ENCODE results near the gene SREBF1. TPM values are rescaled to one million over a fixed set of nuclear protein-coding genes. Genes with fewer than 3 reads are reported as not detected.

SREBF1 gene
- total RNA-seq, 1 experiment from 2014 or later = 104 TPM

DNA sequence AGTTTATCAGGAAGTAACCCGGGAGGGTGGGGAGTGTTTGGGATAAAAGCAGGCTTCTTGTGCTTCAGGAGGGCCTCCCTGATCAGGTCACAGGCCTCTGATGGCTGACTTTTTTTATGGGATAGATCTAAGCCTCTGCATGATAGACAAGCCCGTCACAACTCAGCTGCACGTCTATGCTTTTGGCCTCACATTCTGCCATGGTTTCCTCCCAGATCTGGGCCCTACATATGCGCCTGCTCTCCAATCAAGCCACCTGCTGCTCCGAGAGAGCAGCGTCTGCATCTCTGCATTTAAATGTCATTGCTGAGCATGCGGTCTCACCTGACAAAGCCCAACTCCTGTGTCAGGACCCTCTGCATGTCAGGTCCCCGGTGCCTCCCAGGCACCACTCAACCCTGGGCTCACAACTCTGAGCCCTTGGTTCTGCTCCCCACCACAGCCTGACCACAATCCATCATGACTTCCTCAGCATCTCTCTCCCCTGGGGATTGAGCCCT lies 45.3 kb upstream of the SREBF1 start:
- H3K27ac Mint-ChIP-seq (ENCODE audit: unreplicated experiment) = no peak overlapping the region
- TF ChIP-seq, protein P1, sequence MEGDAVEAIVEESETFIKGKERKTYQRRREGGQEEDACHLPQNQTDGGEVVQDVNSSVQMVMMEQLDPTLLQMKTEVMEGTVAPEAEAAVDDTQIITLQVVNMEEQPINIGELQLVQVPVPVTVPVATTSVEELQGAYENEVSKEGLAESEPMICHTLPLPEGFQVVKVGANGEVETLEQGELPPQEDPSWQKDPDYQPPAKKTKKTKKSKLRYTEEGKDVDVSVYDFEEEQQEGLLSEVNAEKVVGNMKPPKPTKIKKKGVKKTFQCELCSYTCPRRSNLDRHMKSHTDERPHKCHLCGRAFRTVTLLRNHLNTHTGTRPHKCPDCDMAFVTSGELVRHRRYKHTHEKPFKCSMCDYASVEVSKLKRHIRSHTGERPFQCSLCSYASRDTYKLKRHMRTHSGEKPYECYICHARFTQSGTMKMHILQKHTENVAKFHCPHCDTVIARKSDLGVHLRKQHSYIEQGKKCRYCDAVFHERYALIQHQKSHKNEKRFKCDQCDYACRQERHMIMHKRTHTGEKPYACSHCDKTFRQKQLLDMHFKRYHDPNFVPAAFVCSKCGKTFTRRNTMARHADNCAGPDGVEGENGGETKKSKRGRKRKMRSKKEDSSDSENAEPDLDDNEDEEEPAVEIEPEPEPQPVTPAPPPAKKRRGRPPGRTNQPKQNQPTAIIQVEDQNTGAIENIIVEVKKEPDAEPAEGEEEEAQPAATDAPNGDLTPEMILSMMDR (IDR thresholded peaks at IDR 0.05; ENCODE audit: unreplicated experiment) = no peak
- H3K4me1 Mint-ChIP-seq (ENCODE audit: low read depth, unreplicated experiment) = no peaks in the 10 kb centered on the region
- intact Hi-C loops (cut with micrococcal nuclease; ENCODE audit: unreplicated experiment) = no loop called here
- no peaks in the 10 kb centered on the region for H3K9me3 Mint-ChIP-seq (ENCODE audit: low read depth, unreplicated experiment)
- BruUV-seq (replicated peaks) = no TSS peak
- CTCF ChIA-PET = no interaction called here
- H3K4me3 Mint-ChIP-seq (ENCODE audit: low read depth, unreplicated experiment) = no peak overlapping the region
- H3K27me3 Mint-ChIP-seq (ENCODE audit: unreplicated experiment) = no peaks in the 10 kb centered on the region
- H3K36me3 Mint-ChIP-seq (ENCODE audit: insufficient read depth, unreplicated experiment) = no peaks in the 10 kb centered on the region
- no peak for DNase-seq

DNA sequence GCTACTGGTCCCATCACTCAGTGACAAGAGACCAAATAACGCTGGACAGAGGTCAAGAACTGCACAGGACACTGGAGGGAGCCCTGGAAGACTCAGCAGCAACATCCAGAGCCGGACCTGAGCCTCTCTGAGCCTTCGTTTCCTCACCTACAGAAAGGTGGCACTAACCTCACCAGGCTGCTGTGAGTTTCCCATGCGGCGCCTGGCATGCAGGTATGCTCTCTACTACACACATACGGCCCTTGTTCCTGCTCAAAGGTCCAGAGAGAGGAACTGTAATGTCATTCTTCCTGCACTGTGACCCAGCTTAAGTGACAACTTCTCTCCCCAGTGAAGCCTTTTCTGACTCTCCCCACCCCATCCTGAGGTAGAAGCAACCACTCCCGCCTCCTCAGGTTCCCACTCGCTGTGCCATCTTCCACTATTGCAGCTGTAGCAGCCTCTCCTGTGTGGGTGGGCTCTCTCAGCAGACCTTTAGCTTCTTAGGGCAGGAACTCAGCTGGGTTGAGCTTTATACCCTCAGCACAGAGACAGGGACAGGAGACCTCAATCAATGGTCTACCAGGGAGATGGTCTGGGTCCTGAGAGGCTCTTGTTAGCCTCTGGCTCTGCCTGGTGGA lies 43.9 kb upstream of the SREBF1 start:
- TF ChIP-seq, protein P1 (IDR thresholded peaks at IDR 0.05; ENCODE audit: unreplicated experiment) = no peak
- Mint-ChIP-seq H3K36me3 (ENCODE audit: insufficient read depth, unreplicated experiment) (no peaks in the 10 kb centered on the region), H3K4me1 (ENCODE audit: low read depth, unreplicated experiment) (no peaks in the 10 kb centered on the region), H3K27me3 (ENCODE audit: unreplicated experiment) (no peaks in the 10 kb centered on the region), H3K4me3 (ENCODE audit: low read depth, unreplicated experiment) (no peak overlapping the region), H3K27ac (ENCODE audit: unreplicated experiment) (no peak overlapping the region), H3K9me3 (ENCODE audit: low read depth, unreplicated experiment) (no peaks in the 10 kb centered on the region)
- BruUV-seq (replicated peaks) = no TSS peak
- CTCF ChIA-PET = no interaction called here
- DNase-seq = no peak
- intact Hi-C loops (cut with micrococcal nuclease; ENCODE audit: unreplicated experiment) = no loop called here

DNA sequence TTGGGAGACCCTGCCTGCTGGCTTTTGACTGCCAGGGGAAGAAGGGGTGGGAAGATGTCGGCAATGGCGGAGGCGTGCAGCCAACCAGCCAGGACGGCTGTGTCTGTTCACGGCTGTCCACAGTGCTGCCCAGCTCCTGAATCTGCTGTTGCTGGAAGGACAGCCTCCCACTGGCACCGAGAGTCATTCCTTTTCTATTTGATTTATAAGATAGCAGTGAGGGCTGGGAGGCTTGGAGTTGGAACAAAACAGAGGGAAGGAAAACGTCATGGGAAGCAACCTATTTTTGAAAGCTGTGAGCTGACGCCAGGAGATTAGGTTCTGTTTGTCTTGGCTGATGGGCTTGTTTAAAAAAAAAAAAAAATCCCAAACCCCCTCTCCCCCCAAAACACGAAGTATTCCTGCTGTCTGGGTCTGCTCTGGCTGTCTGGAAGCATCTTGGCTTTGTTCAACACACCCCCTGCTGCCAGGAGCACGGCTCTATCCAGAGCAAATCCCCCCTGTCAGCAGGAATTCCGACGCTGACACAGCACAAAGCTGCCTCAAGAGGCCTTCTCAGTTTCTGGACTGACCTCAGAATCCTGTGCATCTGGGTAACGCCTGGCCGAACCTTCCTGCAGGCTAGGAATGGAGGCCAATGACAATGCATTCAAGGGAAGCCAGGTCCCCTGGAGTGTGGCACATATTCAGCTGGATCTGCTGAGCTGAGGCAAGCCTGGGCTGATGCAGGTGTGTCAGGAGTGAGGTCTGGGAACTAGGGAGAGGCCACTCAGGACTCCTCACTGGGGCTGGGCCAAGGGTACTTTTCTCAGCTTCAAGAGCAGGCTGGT lies 41.0 kb upstream of the SREBF1 start:
- DNase-seq = no peak
- no peaks in the 10 kb centered on the region for H3K36me3 Mint-ChIP-seq (ENCODE audit: insufficient read depth, unreplicated experiment)
- CTCF ChIA-PET = no interaction called here
- H3K9me3 Mint-ChIP-seq (ENCODE audit: low read depth, unreplicated experiment) = no peaks in the 10 kb centered on the region
- no TSS peak for BruUV-seq (replicated peaks)
- TF ChIP-seq, protein P1 (IDR thresholded peaks at IDR 0.05; ENCODE audit: unreplicated experiment) = no peak
- intact Hi-C loops (cut with micrococcal nuclease; ENCODE audit: unreplicated experiment) = no loop called here
- no peaks in the 10 kb centered on the region for H3K4me1 Mint-ChIP-seq (ENCODE audit: low read depth, unreplicated experiment)
- no peaks in the 10 kb centered on the region for H3K27me3 Mint-ChIP-seq (ENCODE audit: unreplicated experiment)
- no peak overlapping the region for H3K27ac Mint-ChIP-seq (ENCODE audit: unreplicated experiment)
- no peak overlapping the region for H3K4me3 Mint-ChIP-seq (ENCODE audit: low read depth, unreplicated experiment)

DNA sequence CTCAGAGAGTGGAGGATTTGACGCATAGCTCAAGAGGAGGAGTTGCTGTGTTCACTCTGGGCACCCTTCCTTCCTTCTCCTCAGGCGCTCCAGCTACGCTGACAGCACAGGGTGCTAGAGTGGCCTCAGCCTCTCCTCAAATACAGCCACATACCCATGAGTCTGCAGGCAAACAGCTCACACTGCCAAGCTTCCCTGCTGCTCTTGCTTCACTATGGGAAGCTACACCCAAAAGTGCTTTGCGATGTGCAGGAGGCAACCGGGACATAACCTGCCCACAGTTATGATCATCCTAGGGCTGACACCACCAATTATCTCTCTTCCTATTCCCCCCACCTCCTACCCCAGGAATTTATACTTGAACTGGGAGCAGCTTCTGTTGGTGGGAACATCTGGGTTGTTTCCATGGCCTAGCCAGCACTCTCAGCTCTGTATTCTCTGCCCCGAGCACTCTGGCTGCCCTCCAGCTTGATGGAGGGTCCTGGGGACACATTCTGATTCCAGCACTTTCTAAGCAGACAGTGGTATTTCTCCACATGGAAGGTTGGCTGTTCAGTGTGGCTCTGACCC lies 40.3 kb upstream of the SREBF1 start:
- Mint-ChIP-seq H3K9me3 (ENCODE audit: low read depth, unreplicated experiment) (no peaks in the 10 kb centered on the region), H3K4me3 (ENCODE audit: low read depth, unreplicated experiment) (no peak overlapping the region), H3K36me3 (ENCODE audit: insufficient read depth, unreplicated experiment) (no peaks in the 10 kb centered on the region), H3K27me3 (ENCODE audit: unreplicated experiment) (no peaks in the 10 kb centered on the region), H3K4me1 (ENCODE audit: low read depth, unreplicated experiment) (no peaks in the 10 kb centered on the region), H3K27ac (ENCODE audit: unreplicated experiment) (no peak overlapping the region)
- CTCF ChIA-PET = interaction anchor here (0.7 to 1.0 kb wide), 2 partner anchors 36 to 134 kb away, joined by 3 to 7 read pairs; no protein-coding TSS in a partner anchor
- DNase-seq = no peak
- intact Hi-C loops (cut with micrococcal nuclease; ENCODE audit: unreplicated experiment) = no loop called here
- no TSS peak for BruUV-seq (replicated peaks)
- TF ChIP-seq, protein P1 (IDR thresholded peaks at IDR 0.05; ENCODE audit: unreplicated experiment) = no peak
